WI38 (cell line): ENCODE data around the gene TTC28.

Source experiments
- H3K4me3 ChIP-seq: 2 replicates; pipeline ENCODE4 v1.5.1; 2011; ENCODE audit warnings: low read depth, mild to moderate bottlenecking, control low read depth, low read length
- CTCF ChIP-seq: IDR thresholded peaks from 2 replicates; pipeline ENCODE4 v1.5.1; 2012; ENCODE audit warnings: low read depth, mild to moderate bottlenecking, control low read depth, low read length

The TTC28 gene

GRCh38 chr22:28402060-28402459, 277.6 kb downstream of the TTC28 start:
- TF ChIP-seq CTCF: no peak
- H3K4me3 ChIP-seq: no peak overlapping the region

GRCh38 chr22:28398981-28399380, 280.7 kb downstream of the TTC28 start:
- H3K4me3 ChIP-seq: no peak overlapping the region
- TF ChIP-seq CTCF: no peak

- no peak overlapping the region for H3K4me3 ChIP-seq
- no peak for TF ChIP-seq CTCF
Measured at GRCh38 chr22:28398355-28398754, 281.3 kb downstream of the TTC28 start.

GRCh38 chr22:28397306-28397705, 282.3 kb downstream of the TTC28 start:
- H3K4me3 ChIP-seq: no peak overlapping the region
- no peak for TF ChIP-seq CTCF

GRCh38 chr22:28395920-28396753, 283.5 kb downstream of the TTC28 start:
- H3K4me3 ChIP-seq: no peak overlapping the region
- no peak for TF ChIP-seq CTCF

GRCh38 chr22:28395520-28395919, 284.1 kb downstream of the TTC28 start:
- H3K4me3 ChIP-seq: no peak overlapping the region
- TF ChIP-seq CTCF: no peak

- TF ChIP-seq CTCF: no peak
- no peak overlapping the region for H3K4me3 ChIP-seq
Measured at GRCh38 chr22:28394513-28395110, 285.0 kb downstream of the TTC28 start.
